ENCODE data around the gene LYRM7. TPM values are rescaled to one million over a fixed set of nuclear protein-coding genes. Genes with fewer than 3 reads are reported as not detected.

LYRM7 gene
- total RNA-seq, 1 experiment from 2014 or later = 17.3 TPM

GRCh38 chr5:131221888-131222287, 51.1 kb downstream of the LYRM7 start:
- ChIA-PET POLR2A (ENCODE audit: low non-redundant PET) (no interaction called here), CTCF (no interaction called here)
- no peaks in the 10 kb centered on the region for H3K27me3 ChIP-seq (replicated peaks; ENCODE audit: insufficient read depth, low read depth, low read length, poor library complexity)
- DNase-seq (ENCODE audit: low spot score) = no peak
- no peaks in the 10 kb centered on the region for H3K4me1 ChIP-seq (ENCODE audit: insufficient read depth, low read length, poor library complexity, severe bottlenecking)
- no peaks in the 10 kb centered on the region for H3K36me3 ChIP-seq (ENCODE audit: insufficient read depth, low read length, poor library complexity, severe bottlenecking)
- H3K27ac ChIP-seq (ENCODE audit: low read depth, low read length, poor library complexity, severe bottlenecking) = no peak overlapping the region
- intact Hi-C loops (cut with micrococcal nuclease; ENCODE audit: unreplicated experiment) = no loop called here
- BruUV-seq (replicated peaks) = no TSS peak
- no peaks in the 10 kb centered on the region for H3K9me3 ChIP-seq (ENCODE audit: low read depth, low read length, poor library complexity, severe bottlenecking)
- TF ChIP-seq, protein P1, sequence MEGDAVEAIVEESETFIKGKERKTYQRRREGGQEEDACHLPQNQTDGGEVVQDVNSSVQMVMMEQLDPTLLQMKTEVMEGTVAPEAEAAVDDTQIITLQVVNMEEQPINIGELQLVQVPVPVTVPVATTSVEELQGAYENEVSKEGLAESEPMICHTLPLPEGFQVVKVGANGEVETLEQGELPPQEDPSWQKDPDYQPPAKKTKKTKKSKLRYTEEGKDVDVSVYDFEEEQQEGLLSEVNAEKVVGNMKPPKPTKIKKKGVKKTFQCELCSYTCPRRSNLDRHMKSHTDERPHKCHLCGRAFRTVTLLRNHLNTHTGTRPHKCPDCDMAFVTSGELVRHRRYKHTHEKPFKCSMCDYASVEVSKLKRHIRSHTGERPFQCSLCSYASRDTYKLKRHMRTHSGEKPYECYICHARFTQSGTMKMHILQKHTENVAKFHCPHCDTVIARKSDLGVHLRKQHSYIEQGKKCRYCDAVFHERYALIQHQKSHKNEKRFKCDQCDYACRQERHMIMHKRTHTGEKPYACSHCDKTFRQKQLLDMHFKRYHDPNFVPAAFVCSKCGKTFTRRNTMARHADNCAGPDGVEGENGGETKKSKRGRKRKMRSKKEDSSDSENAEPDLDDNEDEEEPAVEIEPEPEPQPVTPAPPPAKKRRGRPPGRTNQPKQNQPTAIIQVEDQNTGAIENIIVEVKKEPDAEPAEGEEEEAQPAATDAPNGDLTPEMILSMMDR (conservative IDR thresholded peaks at IDR 0.05; ENCODE audit: low read depth, low read length) = no peak
- TF ChIP-seq EZH2 (IDR thresholded peaks at IDR 0.05; ENCODE audit: borderline replicate concordance, low read depth, low read length, poor library complexity, severe bottlenecking) = no peak
- no peak overlapping the region for H3K4me3 ChIP-seq (ENCODE audit: low read depth, low read length, poor library complexity, severe bottlenecking)

- ChIA-PET CTCF (no interaction called here), POLR2A (ENCODE audit: low non-redundant PET) (no interaction called here)
- H3K27ac ChIP-seq (ENCODE audit: low read depth, low read length, poor library complexity, severe bottlenecking) = no peak overlapping the region
- H3K9me3 ChIP-seq (ENCODE audit: low read depth, low read length, poor library complexity, severe bottlenecking) = no peaks in the 10 kb centered on the region
- intact Hi-C loops (cut with micrococcal nuclease; ENCODE audit: unreplicated experiment) = no loop called here
- no peaks in the 10 kb centered on the region for H3K27me3 ChIP-seq (replicated peaks; ENCODE audit: insufficient read depth, low read depth, low read length, poor library complexity)
- TF ChIP-seq EZH2 (IDR thresholded peaks at IDR 0.05; ENCODE audit: borderline replicate concordance, low read depth, low read length, poor library complexity, severe bottlenecking) = no peak
- TF ChIP-seq, protein P1 (conservative IDR thresholded peaks at IDR 0.05; ENCODE audit: low read depth, low read length) = no peak
- no peak overlapping the region for H3K4me3 ChIP-seq (ENCODE audit: low read depth, low read length, poor library complexity, severe bottlenecking)
- H3K4me1 ChIP-seq (ENCODE audit: insufficient read depth, low read length, poor library complexity, severe bottlenecking) = no peaks in the 10 kb centered on the region
- no peaks in the 10 kb centered on the region for H3K36me3 ChIP-seq (ENCODE audit: insufficient read depth, low read length, poor library complexity, severe bottlenecking)
- no peak for DNase-seq (ENCODE audit: low spot score)
- BruUV-seq (replicated peaks) = no TSS peak
These were observed 52.0 kb downstream of the LYRM7 start for GRCh38 chr5:131222731-131223130.

DNA sequence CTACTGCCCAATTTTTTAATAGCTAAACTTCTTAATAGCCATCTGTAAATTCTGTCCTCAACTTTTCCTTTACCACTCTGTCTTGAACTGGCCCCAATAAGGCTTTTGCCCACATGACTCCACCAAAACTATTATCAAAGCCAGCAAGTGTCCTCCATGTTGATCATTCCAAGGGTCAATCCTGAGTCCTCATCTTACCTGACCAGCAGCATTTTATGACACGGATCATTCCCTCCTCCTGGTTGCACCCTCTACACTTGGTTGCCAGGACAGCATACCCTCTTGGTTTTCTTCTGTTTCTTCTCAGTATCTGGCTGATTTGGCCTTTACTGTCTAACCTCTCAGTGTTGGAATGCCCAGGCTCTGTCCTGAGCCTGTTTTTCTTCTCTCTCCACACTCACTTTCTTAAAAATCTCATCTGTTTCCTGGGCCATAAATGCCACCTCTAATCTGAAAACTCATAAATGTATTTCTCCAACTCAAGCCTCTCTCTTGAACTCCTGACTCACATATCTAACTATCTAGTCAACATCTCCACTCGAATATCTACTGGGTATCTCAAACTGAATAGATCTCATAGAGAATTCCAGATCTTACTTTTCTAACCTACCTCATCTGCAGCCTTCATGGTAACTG, 53.1 kb downstream of the LYRM7 start:
- no peak overlapping the region for H3K27ac ChIP-seq (ENCODE audit: low read depth, low read length, poor library complexity, severe bottlenecking)
- POLR2A ChIA-PET (ENCODE audit: low non-redundant PET) = no interaction called here
- H3K27me3 ChIP-seq (replicated peaks; ENCODE audit: insufficient read depth, low read depth, low read length, poor library complexity) = no peaks in the 10 kb centered on the region
- no TSS peak for BruUV-seq (replicated peaks)
- CTCF ChIA-PET = no interaction called here
- intact Hi-C loops (cut with micrococcal nuclease; ENCODE audit: unreplicated experiment) = no loop called here
- no peaks in the 10 kb centered on the region for H3K4me1 ChIP-seq (ENCODE audit: insufficient read depth, low read length, poor library complexity, severe bottlenecking)
- H3K9me3 ChIP-seq (ENCODE audit: low read depth, low read length, poor library complexity, severe bottlenecking) = no peaks in the 10 kb centered on the region
- TF ChIP-seq EZH2 (IDR thresholded peaks at IDR 0.05; ENCODE audit: borderline replicate concordance, low read depth, low read length, poor library complexity, severe bottlenecking) = no peak
- TF ChIP-seq, protein P1 (conservative IDR thresholded peaks at IDR 0.05; ENCODE audit: low read depth, low read length) = no peak
- H3K4me3 ChIP-seq (ENCODE audit: low read depth, low read length, poor library complexity, severe bottlenecking) = no peak overlapping the region
- H3K36me3 ChIP-seq (ENCODE audit: insufficient read depth, low read length, poor library complexity, severe bottlenecking) = no peaks in the 10 kb centered on the region
- DNase-seq (ENCODE audit: low spot score) = no peak

All from A673 (cell line).